NCI-H2227 (cell line): ENCODE results near the gene ZNF132.
"Not testable (repeated sequence)": the region's sequence is repeated elsewhere in the genome, so short reads cannot be mapped to it uniquely, and the experiment has no call there.

ENCODE experiments used
- DNase-seq: peaks from one replicate; lab custom pipeline; 2025; ENCODE audit not compliant: unreplicated experiment; lab: John Stamatoyannopoulos, UW

The ZNF132 gene

GRCh38 chr19:58439576-58440554 is at the start of gene ZNF132:
Gene ZNF132 (minus strand): TSS chr19:58440153. CDS start chr19:58439821, 332 bp downstream.
- DNase-seq: peak; percentile 94

GRCh38 chr19:58484349-58484748 is 44.4 kb upstream of the ZNF132 start:
- DNase-seq: not testable (repeated sequence)

- DNase-seq: no peak
Observed at GRCh38 chr19:58483776-58484175, 43.8 kb upstream of the ZNF132 start.

GRCh38 chr19:58482372-58482771 is 42.4 kb upstream of the ZNF132 start:
- no peak for DNase-seq

- no peak for DNase-seq
Observed at GRCh38 chr19:58480831-58481230, 40.9 kb upstream of the ZNF132 start.

- DNase-seq: no peak
Observed at GRCh38 chr19:58480481-58480830, 40.5 kb upstream of the ZNF132 start.

- no peak for DNase-seq
Observed at GRCh38 chr19:58479736-58480480, 40.0 kb upstream of the ZNF132 start.

- DNase-seq: no peak
Observed at GRCh38 chr19:58479303-58479702, 39.4 kb upstream of the ZNF132 start.

- no peak for DNase-seq
Observed at GRCh38 chr19:58477871-58478270, 37.9 kb upstream of the ZNF132 start.

GRCh38 chr19:58477130-58477529 is 37.2 kb upstream of the ZNF132 start:
- no peak for DNase-seq

GRCh38 chr19:58476498-58477015 is 36.6 kb upstream of the ZNF132 start:
- peak; percentile 83 for DNase-seq

- DNase-seq: peak; percentile 100
Observed at GRCh38 chr19:58475714-58476497, 36.0 kb upstream of the ZNF132 start, which contains the start of gene ZNF446. Gene ZNF446 (plus strand): TSS chr19:58476352. CDS start chr19:58477219, 867 bp downstream.

- DNase-seq: no peak
Observed at GRCh38 chr19:58474997-58475713, 35.2 kb upstream of the ZNF132 start.

GRCh38 chr19:58474291-58474996 is 34.5 kb upstream of the ZNF132 start:
- DNase-seq: no peak

- DNase-seq: no peak
Observed at GRCh38 chr19:58473775-58474174, 33.8 kb upstream of the ZNF132 start.

GRCh38 chr19:58471736-58472135 is 31.8 kb upstream of the ZNF132 start:
- DNase-seq: no peak

GRCh38 chr19:58470837-58471543 is 31.0 kb upstream of the ZNF132 start:
- not testable (repeated sequence) for DNase-seq

- DNase-seq: no peak
Observed at GRCh38 chr19:58469241-58470013, 29.5 kb upstream of the ZNF132 start.
